Measurements from ENCODE around the gene HMGCS1.
"Not testable (repeated sequence)": the region's sequence is repeated elsewhere in the genome, so short reads cannot be mapped to it uniquely, and the experiment has no call there.

HMGCS1 gene

GRCh38 chr5:43312076-43312661, 1.0 kb downstream of the HMGCS1 start:
- DNase-seq (ENCODE audit: low read depth), result no peak

GRCh38 chr5:43309637-43310036, 3.6 kb downstream of the HMGCS1 start:
- DNase-seq (ENCODE audit: low read depth), result no peak

GRCh38 chr5:43309122-43309521, 4.1 kb downstream of the HMGCS1 start:
- DNase-seq (ENCODE audit: low read depth), result no peak

GRCh38 chr5:43306954-43307353, 6.3 kb downstream of the HMGCS1 start:
- DNase-seq (ENCODE audit: low read depth), result not testable (repeated sequence)

GRCh38 chr5:43305948-43306565, 7.2 kb downstream of the HMGCS1 start:
- DNase-seq (ENCODE audit: low read depth), result no peak

- no peak for DNase-seq (ENCODE audit: low read depth)
These were observed 8.7 kb downstream of the HMGCS1 start for GRCh38 chr5:43304525-43304924.

GRCh38 chr5:43303242-43303641, 10.0 kb downstream of the HMGCS1 start:
- DNase-seq (ENCODE audit: low read depth), result no peak

- no peak for DNase-seq (ENCODE audit: low read depth)
These were observed 10.7 kb downstream of the HMGCS1 start for GRCh38 chr5:43302481-43302880.

- DNase-seq (ENCODE audit: low read depth), result no peak
These were observed 11.5 kb downstream of the HMGCS1 start for GRCh38 chr5:43301653-43302091.

- DNase-seq (ENCODE audit: low read depth), result no peak
These were observed 13.1 kb downstream of the HMGCS1 start for GRCh38 chr5:43300112-43300511.

- no peak for DNase-seq (ENCODE audit: low read depth)
These were observed 14.8 kb downstream of the HMGCS1 start for GRCh38 chr5:43298443-43298842.

- DNase-seq (ENCODE audit: low read depth), result no peak
These were observed 16.4 kb downstream of the HMGCS1 start for GRCh38 chr5:43296835-43297234.

GRCh38 chr5:43295202-43295601, 18.0 kb downstream of the HMGCS1 start:
- no peak for DNase-seq (ENCODE audit: low read depth)

GRCh38 chr5:43294226-43294625, 19.0 kb downstream of the HMGCS1 start:
- DNase-seq (ENCODE audit: low read depth), result no peak

- DNase-seq (ENCODE audit: low read depth), result no peak
These were observed 22.5 kb downstream of the HMGCS1 start for GRCh38 chr5:43290726-43291125.

GRCh38 chr5:43288269-43288831, 24.9 kb downstream of the HMGCS1 start:
- no peak for DNase-seq (ENCODE audit: low read depth)

- no peak for DNase-seq (ENCODE audit: low read depth)
These were observed 25.7 kb downstream of the HMGCS1 start for GRCh38 chr5:43287493-43287892.

GRCh38 chr5:43286623-43287022, 26.6 kb downstream of the HMGCS1 start:
- no peak for DNase-seq (ENCODE audit: low read depth)

GRCh38 chr5:43281840-43282658, 31.2 kb downstream of the HMGCS1 start:
- no peak for DNase-seq (ENCODE audit: low read depth)

GRCh38 chr5:43279548-43280274, 33.5 kb downstream of the HMGCS1 start:
- DNase-seq (ENCODE audit: low read depth), result no peak

- DNase-seq (ENCODE audit: low read depth), result no peak
These were observed 37.8 kb downstream of the HMGCS1 start for GRCh38 chr5:43275391-43275790.

GRCh38 chr5:43274435-43275114, 38.6 kb downstream of the HMGCS1 start:
- no peak for DNase-seq (ENCODE audit: low read depth)

All from stimulated activated CD8-positive, alpha-beta memory T cell treated with anti-CD3 and anti-CD28 coated beads, Interleukin-4, amount 100 ng/mL, for 24 hours (primary cell).